Heart left ventricle (tissue), 16 donors: Measurements from ENCODE around the gene ATF4. TPM values are rescaled to one million over a fixed set of nuclear protein-coding genes. Genes with fewer than 3 reads are reported as not detected.

Experiments
- ATAC-seq, 4 donors: fragments of 200-7000 bp; cut with Tn5 transposase; one replicate each; pipeline ENCODE4 v1.9.1; 2020 to 2022; ENCODE audit warnings: moderate library complexity in 4 of 4, mild to moderate bottlenecking in 3 of 4, moderate number of reproducible peaks in 1 of 4
- DNase-seq, 5 donors: peaks; one replicate each; pipeline ENCODE4 v3.0.0-alpha.2; 2020
- H3K27ac ChIP-seq, 12 donors: fragments of 200-600 bp; sonication (generic) in 4 of 12; one replicate each; pipeline versions ENCODE4 v1.5.0 to v1.8.0; 2016 to 2022; ENCODE audit warnings: mild to moderate bottlenecking in 2 of 12
- H3K27me3 ChIP-seq, 9 donors: fragments of 200-600 bp; sonication (generic) in 2 of 9; one replicate each; pipeline versions ENCODE4 v1.5.1 to v1.8.0; 2016 to 2022; ENCODE audit warnings: mild to moderate bottlenecking in 3 of 9
- H3K36me3 ChIP-seq, 9 donors: fragments of 200-600 bp; sonication (generic) in 2 of 9; one replicate each; pipeline versions ENCODE4 v1.5.0 to v1.8.0; 2018 to 2022; ENCODE audit warnings: mild to moderate bottlenecking in 2 of 9
- H3K4me1 ChIP-seq, 12 donors: fragments of 200-600 bp; sonication (generic) in 4 of 12; one replicate each; pipeline versions ENCODE4 v1.5.0 to v1.8.0; 2016 to 2022; ENCODE audit warnings: mild to moderate bottlenecking in 3 of 12
- H3K4me3 ChIP-seq, 12 donors: fragments of 200-600 bp; sonication (generic) in 4 of 12; one replicate each; pipeline versions ENCODE4 v1.5.0 to v1.8.0; 2017 to 2022; ENCODE audit warnings: mild to moderate bottlenecking in 9 of 12, moderate library complexity in 4 of 12
- H3K9me3 ChIP-seq, 12 donors: fragments of 200-600 bp; sonication (generic) in 4 of 12; one replicate each; pipeline versions ENCODE4 v1.5.0 to v1.8.0; 2016 to 2022; ENCODE audit warnings: mild to moderate bottlenecking in 1 of 12
- POLR2A ChIP-seq, 2 donors: fragments of 450-650 bp; IDR thresholded peaks; one replicate each; pipeline ENCODE4 v1.6.1; 2017; ENCODE audit warnings: antibody characterized with exemption in 2 of 2, mild to moderate bottlenecking in 2 of 2, moderate library complexity in 2 of 2
- WGBS, 4 donors: extraction: QIAGEN DNeasy Blood & Tissue Kit in 2 of 4; methylation state at CpG; one replicate each; pipeline versions ENCODE4 v1.1.5 to v1.1.7; 2013 to 2018; 5-methylcytosine and 5-hydroxymethylcytosine counted together
- intact Hi-C, 10 donors: fragments of 100-400 bp; cut with DNase I; formaldehyde crosslinking; loops; one replicate each; pipeline versions ENCODE4 v1.11.1 to v1.14.2; 2022
- polyA plus RNA-seq, 2 donors: library from polyadenylated mRNA; stranded (reverse); fragments of 200-250 nt; gene quantifications; one replicate each; pipeline ENCODE4 v1.2.3, GENCODE V29; 2013
- total RNA-seq, 9 donors: library from RNA; depleted of rRNA in 2 of 9; stranded (reverse); fragments of >200 nt in 2 of 9; fragmentation: NEBNext Ultra II Directional in 3 of 9; extraction: Animal tissue kit (Norgen Biotek cat#: 25700) in 3 of 9; gene quantifications; one replicate each; pipeline versions ENCODE4 v1.1.0 to v1.2.4, GENCODE V29; 2016 to 2023
- TF ChIP-seq, protein P1 (sequence below), 12 donors: fragments of 200-600 bp; sonication (generic) in 4 of 12; IDR thresholded peaks; one replicate each; pipeline versions ENCODE4 v1.5.0 to v1.8.0; 2018 to 2022; ENCODE audit warnings: antibody characterized with exemption in 12 of 12, mild to moderate bottlenecking in 5 of 12
- donor health status: ischemic (EF 13 %, LVEDD 7.1; RV severe dilation, severe dysfunction).
- donor health status: healthy with polysubstance abuse.
- donor health status: DM: no; HTN: yes; CAD: no.
- donor health status: DM: no; HTN: no; CAD: no.
- donor health status: ischemic (EF 25% LVEDD 6.9; RV normal size, moderate dysfunction).
- donor health status: ischemic (EF 25% LVEDD 5.7; RV mildly dilated, moderate dysfunction).
- donor health status: healthy.
- donor health status: DM: yes; HTN: yes; CAD: no.
- donor health status: ischemic (EF 35%, LVEDD 5.7; RV mildly dilated, moderate dysfunction).
- donor health status: nonischemic (EF 11% LVEDD 7.7; RV severe dilation, severe dysfunction).
- donor health status: DM: yes; HTN: yes; CAD: no.
- donor health status: PGD.
- donor health status: ischemic (EF 29% LVEDD 5.4; RV normal size, mild dysfunction).
- donor health status: nonischemic (EF 23%, LVEDD 6.1; RV moderate dilation, normal function).

The ATF4 gene
- total and polyA plus RNA-seq, 11 donors = 117 to 458 (median 176) TPM

DNA sequence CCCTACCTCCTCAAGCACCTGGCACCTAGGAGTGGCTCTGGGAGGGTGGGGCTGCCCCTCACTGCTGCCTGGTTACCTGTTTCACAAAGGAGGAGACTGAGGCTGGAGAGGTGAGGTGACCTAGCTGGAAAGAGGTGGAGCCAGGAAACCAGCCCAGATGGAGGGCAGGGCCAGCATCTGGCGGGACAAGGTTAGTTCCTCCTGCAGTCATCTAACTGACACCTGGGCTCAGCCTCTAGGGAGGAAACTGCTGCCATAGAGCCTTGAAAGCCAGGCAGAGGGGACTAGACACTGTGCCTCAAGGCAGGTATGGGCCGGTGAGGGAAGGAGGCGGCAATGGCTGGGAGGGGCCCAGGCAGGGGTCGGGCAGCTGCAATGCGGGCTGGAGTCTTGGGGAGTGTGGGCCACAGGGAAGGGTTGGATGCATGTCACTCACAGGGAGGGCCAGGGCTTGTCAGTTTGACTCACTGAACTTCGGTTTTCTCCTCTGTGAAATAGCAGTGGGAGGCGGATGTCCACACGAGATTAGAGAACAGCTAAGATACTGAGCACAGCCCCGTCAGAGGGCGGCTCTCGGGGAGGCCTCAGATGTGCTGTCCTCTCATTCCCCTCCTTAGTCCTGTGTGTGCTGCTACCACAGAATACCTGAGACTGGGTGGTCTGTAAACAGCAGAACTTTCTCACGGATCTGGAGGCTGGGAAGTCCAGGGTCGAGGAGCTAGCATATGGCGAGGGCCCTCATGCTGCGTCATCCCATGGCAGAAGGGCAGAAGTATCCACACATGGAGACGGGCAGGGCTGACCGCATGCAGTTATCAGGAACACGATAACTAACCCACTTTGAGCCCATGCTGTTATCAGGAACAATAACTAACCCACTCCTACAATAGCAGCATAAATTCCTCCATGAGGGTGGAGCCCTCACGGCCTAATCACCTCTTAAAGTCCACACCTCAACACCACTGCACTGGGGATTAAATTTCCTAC is 47.5 kb upstream of the ATF4 start:
- no peak overlapping the region for H3K4me3 ChIP-seq
- no peak for DNase-seq
- H3K36me3 ChIP-seq = no peaks in the 10 kb centered on the region
- peak in 1 of 4 donors; percentile 16 for ATAC-seq
- no peaks in the 10 kb centered on the region for H3K9me3 ChIP-seq
- H3K27ac ChIP-seq = peak overlapping the region; percentile 53 to 86 (median 76)
- H3K27me3 ChIP-seq = no peaks in the 10 kb centered on the region
- 71 to 75% (median 73%) methylated on average over 18 to 19 of the region's 19 CpGs for WGBS, 4 donors
- no peak for TF ChIP-seq POLR2A (IDR thresholded peaks at IDR 0.05)
- TF ChIP-seq, protein P1, sequence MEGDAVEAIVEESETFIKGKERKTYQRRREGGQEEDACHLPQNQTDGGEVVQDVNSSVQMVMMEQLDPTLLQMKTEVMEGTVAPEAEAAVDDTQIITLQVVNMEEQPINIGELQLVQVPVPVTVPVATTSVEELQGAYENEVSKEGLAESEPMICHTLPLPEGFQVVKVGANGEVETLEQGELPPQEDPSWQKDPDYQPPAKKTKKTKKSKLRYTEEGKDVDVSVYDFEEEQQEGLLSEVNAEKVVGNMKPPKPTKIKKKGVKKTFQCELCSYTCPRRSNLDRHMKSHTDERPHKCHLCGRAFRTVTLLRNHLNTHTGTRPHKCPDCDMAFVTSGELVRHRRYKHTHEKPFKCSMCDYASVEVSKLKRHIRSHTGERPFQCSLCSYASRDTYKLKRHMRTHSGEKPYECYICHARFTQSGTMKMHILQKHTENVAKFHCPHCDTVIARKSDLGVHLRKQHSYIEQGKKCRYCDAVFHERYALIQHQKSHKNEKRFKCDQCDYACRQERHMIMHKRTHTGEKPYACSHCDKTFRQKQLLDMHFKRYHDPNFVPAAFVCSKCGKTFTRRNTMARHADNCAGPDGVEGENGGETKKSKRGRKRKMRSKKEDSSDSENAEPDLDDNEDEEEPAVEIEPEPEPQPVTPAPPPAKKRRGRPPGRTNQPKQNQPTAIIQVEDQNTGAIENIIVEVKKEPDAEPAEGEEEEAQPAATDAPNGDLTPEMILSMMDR (IDR thresholded peaks at IDR 0.05) = no peak
- intact Hi-C loops = no loop called here
- peaks cover 15 to 76% (median 39%) of the 10 kb centered on the region in 12 donors for H3K4me1 ChIP-seq

DNA sequence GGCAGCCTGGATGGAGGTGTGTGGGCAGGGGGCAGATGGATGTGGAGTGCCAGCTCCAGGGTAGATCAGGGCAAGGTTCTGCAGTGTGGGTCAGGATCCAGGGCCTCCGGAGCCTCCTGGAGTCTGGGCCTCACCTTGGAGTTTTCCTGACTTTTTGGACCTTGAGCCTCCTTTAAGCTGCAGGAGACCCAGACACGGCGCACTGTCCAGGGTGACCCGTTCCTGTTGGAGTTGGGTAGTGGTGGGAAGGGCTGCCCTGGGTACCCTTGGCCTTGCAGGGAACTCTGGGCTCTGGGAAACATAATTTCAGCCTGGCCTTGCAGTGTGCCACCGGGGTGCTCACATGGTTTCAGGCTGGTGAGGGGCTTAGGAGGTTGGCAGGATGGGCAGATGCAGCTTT is 46.5 kb upstream of the ATF4 start:
- DNase-seq (no peak), ATAC-seq (no peak)
- Histone ChIP-seq H3K9me3 (no peaks in the 10 kb centered on the region), H3K36me3 (no peaks in the 10 kb centered on the region), H3K27ac (peak overlapping the region in 4 of 12 donors; percentile 6 to 66 (median 50)), H3K4me1 (peaks cover 15 to 76% (median 39%) of the 10 kb centered on the region in 12 donors), H3K4me3 (no peak overlapping the region), H3K27me3 (no peaks in the 10 kb centered on the region)
- TF ChIP-seq, protein P1 (IDR thresholded peaks at IDR 0.05) = no peak
- no peak for TF ChIP-seq POLR2A (IDR thresholded peaks at IDR 0.05)
- WGBS, 4 donors = 94 to 96% (median 96%) methylated on average over 5 of the region's 5 CpGs
- intact Hi-C loops = no loop called here

DNA sequence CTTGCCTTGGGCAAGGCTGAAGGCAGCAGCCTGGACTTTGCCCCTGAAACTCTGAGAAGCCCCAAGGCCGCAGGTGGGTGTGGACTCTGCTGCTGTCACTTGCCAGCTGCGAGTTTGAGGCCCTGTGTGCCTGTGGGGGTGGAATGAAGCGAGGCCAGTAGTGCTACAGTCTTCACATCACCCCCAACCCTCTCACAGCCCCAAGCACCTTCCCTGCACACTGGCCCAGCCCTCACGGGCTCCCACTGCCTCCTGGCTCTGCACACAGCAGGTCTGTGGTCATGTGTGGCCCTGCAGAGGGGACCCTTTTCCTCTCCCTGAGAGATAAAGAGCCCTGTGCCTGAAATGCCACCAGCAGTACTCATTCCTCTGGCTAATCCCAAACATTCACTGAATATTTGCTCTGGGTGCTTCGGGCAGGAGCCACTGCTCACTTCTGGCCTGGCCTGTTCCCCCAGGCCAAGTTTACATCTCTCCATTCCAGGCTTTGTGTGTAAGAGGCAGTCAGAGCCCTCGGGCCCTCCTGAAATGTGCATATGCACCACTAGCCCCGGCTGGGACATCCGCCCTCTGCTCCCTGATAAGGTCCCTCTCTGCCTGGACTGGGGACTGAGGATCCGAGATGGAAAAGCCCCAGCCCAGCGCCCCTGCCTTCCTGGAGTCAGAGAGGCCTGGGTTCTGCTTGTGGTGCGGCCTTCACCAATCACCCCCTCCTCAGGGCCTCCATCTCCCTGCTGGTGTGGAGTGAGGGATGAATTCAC is 45.8 kb upstream of the ATF4 start:
- DNase-seq (no peak), ATAC-seq (no peak)
- WGBS, 4 donors = 71 to 73% (median 72%) methylated on average over 10 to 11 of the region's 11 CpGs
- Histone ChIP-seq H3K36me3 (no peaks in the 10 kb centered on the region), H3K27ac (peak overlapping the region in 8 of 12 donors; percentile 13 to 73 (median 40)), H3K4me1 (peaks cover 15 to 69% (median 36%) of the 10 kb centered on the region in 12 donors), H3K27me3 (no peaks in the 10 kb centered on the region), H3K9me3 (no peaks in the 10 kb centered on the region), H3K4me3 (no peak overlapping the region)
- TF ChIP-seq, protein P1 (IDR thresholded peaks at IDR 0.05) = no peak
- TF ChIP-seq POLR2A (IDR thresholded peaks at IDR 0.05) = no peak
- intact Hi-C loops = no loop called here

DNA sequence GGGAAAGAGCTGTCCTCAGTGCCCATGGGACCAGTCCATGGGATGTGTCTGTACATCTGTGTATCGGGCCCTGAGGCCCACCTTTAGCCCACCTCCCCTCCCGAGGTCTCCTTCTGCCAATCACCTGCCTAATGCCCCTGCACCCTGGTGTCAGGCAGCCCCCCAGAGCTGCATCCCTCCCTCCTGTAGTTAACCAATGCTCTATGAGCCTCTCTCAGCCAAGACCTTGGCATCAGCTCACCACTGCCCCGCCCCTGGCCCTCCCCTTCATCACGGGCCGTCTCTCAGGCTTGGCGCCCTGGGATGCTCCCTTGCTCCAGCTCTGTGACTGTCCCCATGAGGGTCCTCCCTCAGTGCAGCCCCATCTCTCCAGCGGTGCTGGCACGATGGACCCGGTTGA is 45.0 kb upstream of the ATF4 start:
- TF ChIP-seq, protein P1 (IDR thresholded peaks at IDR 0.05) = no peak
- no peak for TF ChIP-seq POLR2A (IDR thresholded peaks at IDR 0.05)
- intact Hi-C loops = no loop called here
- 66 to 81% (median 74%) methylated on average over 9 of the region's 9 CpGs for WGBS, 4 donors
- Histone ChIP-seq H3K36me3 (no peaks in the 10 kb centered on the region), H3K27ac (peak overlapping the region in 9 of 12 donors; percentile 20 to 73 (median 43)), H3K4me1 (peaks cover 14 to 61% (median 30%) of the 10 kb centered on the region in 12 donors), H3K4me3 (no peak overlapping the region), H3K27me3 (no peaks in the 10 kb centered on the region), H3K9me3 (no peaks in the 10 kb centered on the region)
- no peak for ATAC-seq
- DNase-seq = no peak
